Thyroid gland (tissue), 4 donors: Measurements from ENCODE around the gene C2orf92.

Experiments used
- CTCF ChIP-seq, 6 experiments: fragments of 200-600 bp in 3 of 6; fragments of 450-650 bp in 3 of 6; sonication (generic) in 3 of 6; IDR thresholded peaks; one replicate each; pipeline ENCODE4 v1.5.1; 2016 to 2019; ENCODE audit warnings: antibody characterized with exemption in 6 of 6, mild to moderate bottlenecking in 2 of 6, inconsistent platforms in 1 of 6, moderate library complexity in 1 of 6
- POLR2A ChIP-seq, 2 donors: fragments of 450-650 bp; IDR thresholded peaks; one replicate each; pipeline ENCODE4 v1.6.1; 2017; ENCODE audit warnings: antibody characterized with exemption in 2 of 2, mild to moderate bottlenecking in 2 of 2, moderate library complexity in 1 of 2

GRCh38 chr2:97702731-97703470 lies 33.4 kb downstream of the C2orf92 start:
- TF ChIP-seq CTCF (IDR thresholded peaks at IDR 0.05) (no peak), POLR2A (IDR thresholded peaks at IDR 0.05) (no peak)
